HS-5 (cell line): ENCODE data around the gene GOLGA2.
A peak's percentile ranks its signal among the peaks of the same experiment; 100 is the strongest.
"Not testable (repeated sequence)": the region's sequence is repeated elsewhere in the genome, so short reads cannot be mapped to it uniquely, and the experiment has no call there.

Source experiments
- DNase-seq: peaks from one replicate; pipeline ENCODE4 v3.0.0-alpha.2; 2012; ENCODE audit warnings: low read depth

GOLGA2 gene

DNA sequence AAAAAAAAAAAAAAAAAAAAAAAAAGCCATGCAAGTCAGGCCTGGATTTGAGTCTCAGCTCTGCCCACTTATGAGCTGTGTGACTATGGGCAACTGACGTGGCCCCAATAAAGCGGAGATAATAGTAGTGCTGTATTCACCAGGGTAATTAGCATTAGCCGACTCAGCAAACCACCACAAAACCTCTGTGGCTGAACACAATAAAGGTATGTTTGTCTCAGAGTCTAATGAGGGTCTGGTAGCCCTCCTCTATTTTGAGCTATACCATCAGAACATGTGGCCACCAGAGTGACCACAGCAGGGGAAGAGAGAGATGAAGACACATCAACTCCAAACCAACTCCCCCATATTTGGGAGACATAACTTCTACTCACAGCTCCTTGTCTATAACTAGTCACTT, 16.2 kb upstream of the GOLGA2 start:
- DNase-seq = no peak

DNA sequence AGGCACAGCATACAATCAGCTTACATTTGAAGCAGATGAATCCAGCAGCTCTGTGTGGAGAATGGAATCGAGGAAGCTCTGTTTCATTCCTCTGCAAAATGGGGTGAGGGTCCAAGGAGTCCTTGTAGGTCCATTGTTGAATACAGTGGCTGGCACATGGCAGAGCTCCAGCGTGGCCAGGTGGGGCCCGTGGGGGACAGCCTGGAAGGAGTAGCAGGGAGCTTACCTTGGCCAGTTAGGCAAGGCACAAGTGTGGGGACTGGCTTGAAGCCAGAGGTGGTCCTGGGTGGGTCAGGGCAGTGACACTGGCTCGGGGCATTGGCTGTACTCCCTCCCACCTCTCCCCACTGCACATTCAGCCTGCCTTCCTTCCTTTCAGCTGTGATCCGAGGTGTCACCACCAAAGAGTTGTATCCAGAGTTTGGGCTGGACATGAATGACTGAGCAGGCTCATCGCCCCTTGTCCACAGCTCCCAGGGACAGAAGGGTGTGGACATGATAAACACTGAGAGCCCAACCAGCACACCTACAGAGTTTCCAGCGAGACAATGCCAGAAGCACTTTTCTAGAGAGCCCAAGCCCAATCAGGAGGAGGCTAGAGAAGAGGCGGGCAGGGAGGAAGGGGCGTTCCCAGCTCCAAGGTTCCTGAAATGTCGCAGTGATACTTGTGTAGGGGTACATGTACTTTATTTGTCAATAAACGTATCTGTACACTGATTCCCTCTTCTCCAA, 12.6 kb upstream of the GOLGA2 start:
- no peak for DNase-seq

- DNase-seq = no peak
Measured at GRCh38 chr9:128286440-128286839, 10.6 kb upstream of the GOLGA2 start.

DNA sequence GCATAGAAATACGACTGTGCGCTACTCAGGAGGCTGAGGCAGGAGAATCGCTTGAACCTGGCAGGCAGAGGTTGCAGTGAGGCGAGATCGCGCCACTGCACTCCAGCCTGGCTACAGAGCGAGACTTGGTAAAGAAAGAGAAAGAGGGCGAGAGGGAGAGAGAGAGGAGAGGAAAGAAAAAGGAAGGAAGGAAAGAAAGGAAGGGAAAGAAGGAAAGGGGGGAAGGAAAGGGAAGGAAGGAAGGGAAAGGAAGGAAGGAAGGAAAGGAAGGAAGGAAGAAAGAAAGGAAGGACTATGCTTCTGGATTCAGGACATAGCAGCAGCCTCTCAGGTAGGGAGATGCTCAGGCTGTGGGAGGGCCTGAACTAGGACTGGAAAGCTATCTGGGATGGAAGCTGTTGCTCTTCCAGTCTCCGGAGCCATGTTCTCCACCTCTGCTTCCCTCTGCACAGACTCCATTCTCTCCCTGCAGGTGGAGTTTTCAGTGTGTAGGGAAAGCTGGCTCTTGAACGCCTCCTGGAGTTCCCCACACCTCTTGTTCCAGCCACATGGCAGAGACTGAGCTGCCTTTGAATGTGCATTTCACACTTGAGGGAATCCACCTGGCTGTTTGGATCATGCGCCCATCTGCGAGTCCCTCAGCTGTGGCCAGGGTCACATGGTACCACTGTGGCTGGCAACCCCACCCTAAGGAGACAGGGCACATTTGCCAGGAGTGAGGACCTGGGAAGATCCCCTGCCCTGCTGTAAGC, 9.4 kb upstream of the GOLGA2 start:
- DNase-seq = no peak

DNA sequence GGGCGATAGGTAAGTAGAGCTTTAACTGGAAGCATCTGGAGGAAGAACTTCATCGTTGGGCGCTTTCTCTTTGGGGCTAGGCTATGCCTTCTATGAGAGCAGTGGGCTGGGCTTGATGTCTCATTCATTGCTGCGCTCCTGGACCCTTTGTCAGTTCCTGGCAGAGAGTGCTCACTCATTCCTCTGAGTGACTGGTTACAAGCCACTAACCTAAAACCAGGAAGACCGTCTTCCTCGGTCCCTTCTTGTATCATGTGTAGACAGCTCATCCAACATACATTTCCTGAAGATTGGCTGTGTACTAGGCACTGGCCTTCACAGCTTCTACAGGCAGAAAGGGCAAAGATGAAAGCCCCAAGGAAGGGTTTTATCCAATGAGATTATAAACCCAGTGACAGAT, 6.7 kb upstream of the GOLGA2 start:
- peak; percentile 82 for DNase-seq

DNA sequence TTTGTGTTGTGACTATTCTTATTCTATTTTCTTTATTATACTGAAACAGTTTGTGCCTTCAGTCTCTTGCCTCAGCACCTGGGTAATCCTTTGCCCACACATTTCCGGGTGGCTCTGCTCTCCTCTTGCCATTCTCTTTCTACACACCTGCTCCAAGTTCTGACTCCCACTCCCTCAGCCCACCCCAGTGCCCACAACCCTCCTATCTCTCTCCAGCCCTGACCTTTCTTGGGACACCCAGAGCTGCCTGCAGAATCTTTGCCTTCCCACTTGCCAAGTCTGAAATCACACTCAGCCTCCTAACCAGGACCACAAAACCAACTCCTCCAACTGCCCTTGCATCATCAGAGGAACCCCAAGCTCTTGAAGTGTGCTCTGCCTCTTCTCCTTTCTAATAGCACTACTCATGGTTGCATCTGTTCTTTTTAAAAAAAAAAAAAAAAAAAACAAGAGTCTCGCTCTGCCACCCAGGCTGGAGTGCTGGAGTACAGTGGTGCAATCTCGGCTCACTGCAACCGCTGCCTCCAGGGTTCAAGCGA, 4.3 kb upstream of the GOLGA2 start:
- no peak for DNase-seq

DNA sequence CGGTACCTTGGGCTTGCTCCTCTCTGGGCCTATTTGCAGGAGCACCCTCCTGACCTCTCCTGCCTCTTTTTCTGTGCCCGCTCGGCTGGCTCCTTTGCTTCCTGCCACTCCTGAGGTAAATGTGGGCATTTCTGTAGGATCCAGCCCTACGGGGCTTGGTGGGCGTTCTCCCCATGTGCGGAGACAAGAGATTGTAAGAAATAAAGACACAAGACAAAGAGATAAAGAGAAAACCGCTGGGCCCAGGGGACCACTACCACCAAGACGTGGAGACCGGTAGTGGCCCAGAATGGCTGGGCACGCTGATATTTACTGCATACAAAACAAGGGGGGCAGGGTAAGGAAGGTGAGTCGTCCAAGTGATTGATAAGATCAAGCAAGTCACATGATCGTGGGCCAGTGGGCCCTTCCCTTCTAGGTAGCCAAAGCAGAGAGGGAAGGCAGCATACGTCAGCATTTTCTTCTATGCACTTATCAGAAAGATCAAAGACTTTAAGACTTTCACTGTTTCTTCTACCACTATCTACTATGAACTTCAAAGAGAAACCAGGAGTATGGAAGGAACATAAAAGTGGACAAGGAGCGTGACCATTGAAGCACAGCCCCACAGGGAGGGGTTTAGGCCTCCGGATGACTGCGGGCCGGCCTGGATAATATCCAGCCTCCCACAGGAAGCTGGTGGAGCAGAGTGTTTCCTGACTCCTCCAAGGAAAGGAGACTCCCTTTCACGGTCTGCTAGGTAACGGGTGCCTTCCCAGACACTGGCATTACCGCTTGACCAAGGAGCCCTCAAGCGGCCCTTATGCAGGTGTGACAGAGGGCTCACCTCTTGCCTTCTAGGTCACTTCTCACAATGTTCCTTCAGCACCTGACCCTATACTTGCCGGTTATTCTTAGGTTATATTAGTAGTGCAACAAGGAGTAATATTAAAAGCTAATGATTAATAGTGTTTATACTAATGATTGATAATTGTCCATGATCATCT, 3.6 kb upstream of the GOLGA2 start:
- DNase-seq = not testable (repeated sequence)

- no peak for DNase-seq
Measured at GRCh38 chr9:128276574-128277270, 915 bp upstream of the GOLGA2 start.

DNA sequence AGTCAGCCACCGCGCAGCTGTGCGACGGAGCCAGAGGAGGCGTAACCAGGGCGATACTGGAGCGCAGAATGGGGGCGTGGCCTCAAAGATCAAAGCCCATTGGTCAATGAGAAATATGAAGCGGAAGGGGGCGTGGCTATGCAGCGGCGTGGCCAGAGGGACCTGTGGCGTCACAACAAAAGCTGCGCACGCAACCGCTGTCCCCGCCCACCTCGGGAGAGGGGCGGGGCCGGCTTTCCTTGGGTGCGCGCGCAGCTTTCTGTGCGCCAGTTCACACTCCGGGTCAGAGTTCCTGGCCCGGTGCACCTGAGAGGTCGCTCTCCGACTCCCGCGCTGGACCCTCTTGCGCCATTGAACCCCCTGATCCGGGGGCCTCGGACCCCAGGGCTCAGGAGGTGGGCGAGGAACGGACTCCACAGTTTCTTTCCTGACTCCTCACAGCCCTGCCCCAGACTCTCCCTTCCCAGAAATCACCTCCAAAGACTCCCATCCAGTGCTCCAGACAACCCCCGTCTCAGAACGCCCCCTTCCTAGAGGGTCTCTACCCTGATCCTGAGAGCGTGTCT, 284 bp upstream of the GOLGA2 start, which contains the start of gene SWI5:
TSS of gene SWI5 (plus strand) at position 269 of the 566 bp plus-strand sequence.
- DNase-seq = peak; percentile 99

GRCh38 chr9:128274245-128274644, 1.6 kb downstream of the GOLGA2 start:
- DNase-seq = no peak

DNA sequence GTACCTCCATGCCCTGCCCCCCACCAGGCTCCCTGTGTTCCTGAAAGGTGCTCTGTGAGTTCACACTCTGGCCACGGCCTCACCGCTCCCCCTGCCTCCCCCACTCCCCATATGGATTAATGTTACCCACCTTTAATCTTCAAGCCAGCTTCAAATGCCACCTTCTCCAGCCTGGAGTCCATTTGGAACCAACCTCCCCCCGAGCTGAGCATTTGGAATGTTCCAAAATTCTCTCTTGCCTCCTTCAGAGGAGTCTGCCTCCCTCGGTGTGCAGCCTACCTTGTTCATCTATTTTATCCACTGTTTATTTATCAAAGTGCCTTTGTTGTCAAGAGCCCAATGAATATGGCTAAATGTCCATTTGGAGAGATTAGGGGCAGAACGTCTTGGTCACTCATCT, 4.3 kb downstream of the GOLGA2 start:
- DNase-seq = no peak

DNA sequence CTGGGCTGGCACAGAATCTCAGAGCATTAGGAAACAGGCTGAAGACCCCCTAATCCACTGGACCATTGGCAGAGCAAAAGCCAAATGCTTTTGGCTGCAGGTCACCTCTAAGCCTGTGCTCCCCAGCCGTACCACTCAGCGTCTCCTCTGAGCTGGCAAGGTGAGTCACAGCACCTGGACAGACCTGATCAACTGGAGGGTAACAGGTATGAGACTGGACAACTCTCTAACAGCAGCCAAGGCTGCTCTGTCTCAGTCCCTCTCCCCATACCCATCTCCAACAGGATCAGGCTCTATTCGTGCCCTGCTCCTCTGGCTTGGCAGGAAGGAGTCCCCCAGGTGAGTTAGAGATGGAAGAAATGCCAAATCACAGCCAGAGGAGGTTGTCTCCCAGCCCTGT, 4.7 kb downstream of the GOLGA2 start:
- DNase-seq = no peak

- no peak for DNase-seq
Measured at GRCh38 chr9:128266868-128267590, 8.8 kb downstream of the GOLGA2 start.

- no peak for DNase-seq
Measured at GRCh38 chr9:128265348-128265847, 10.4 kb downstream of the GOLGA2 start.

DNA sequence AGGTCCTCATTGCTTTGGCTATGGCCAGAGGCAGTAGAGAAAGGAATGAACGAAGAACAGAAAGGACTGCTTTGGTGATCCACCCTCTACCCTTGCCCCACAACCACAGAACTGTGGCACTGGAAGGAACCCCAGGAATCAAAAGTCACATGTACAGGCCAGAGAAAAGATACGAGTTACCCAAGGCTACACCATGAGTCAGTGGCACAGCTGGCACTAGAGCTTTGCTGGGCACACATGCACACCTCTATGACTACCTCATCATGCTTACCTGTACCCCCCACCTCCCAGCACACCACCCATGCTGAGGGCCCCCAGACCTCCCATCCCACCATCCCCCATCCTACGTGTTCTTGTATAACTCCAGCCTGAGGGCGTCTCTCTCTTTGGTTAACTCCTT, 13.1 kb downstream of the GOLGA2 start:
- DNase-seq = no peak

DNA sequence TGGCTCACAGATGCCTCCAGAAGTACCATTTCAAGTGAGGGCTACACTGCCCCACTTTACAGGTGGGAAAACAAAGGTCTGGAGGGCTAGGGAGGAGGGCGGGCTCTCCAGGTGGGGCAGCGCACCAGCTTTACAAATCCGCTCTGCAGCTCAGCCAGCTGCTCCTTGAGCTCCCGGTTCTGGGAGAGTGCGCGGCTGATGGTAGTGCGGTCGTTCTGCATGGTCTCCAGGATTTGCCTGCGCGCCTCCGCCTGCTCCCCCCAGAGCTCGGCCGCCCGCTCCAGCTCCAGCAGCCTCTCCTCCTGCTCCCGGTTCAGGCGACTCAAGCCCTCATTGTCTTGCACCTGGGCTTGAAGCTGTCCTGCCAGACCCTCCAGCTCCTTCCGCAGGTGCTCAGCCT, 15.5 kb downstream of the GOLGA2 start:
- no peak for DNase-seq

GRCh38 chr9:128259156-128259555, 16.7 kb downstream of the GOLGA2 start:
- DNase-seq = no peak

DNA sequence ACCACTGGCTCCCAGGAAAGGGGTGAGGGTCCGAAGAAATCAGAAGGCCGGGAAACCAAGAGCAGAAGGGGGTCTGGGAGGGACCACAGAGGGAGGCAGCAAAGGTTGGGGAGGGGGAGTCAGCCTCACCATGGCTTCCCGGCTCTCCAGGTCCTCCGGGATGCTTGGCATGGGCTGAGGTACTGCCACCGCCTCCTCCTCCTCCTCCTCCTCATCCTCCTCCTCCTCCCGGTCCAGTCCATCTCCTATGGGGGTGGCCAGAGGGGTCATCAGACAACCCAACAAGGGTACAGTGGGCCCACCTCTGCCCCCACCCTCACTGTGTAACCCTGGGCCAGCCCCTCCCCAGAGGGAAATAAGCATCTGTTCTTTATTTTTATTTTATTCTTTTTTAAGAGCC, 17.5 kb downstream of the GOLGA2 start:
- no peak for DNase-seq

DNA sequence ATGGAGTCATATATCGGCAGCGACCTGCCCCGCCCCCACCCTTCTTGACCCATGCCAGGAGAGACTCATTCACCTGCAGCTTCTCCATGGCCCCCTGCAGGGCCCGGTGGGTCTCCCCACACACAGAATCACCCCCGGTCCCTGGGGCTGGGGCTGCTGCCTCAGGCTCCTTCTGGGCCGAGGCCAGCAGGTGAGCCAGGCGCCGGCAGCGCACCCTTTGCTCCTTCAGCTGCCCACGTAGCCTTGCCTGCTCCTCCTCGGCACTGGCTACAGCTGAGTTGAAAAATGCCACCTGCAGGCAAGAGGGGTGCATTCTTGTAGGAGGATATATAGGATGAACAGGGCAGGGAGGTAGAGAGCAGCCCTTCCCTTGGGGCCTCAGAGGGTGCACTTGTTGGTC, 17.9 kb downstream of the GOLGA2 start:
- no peak for DNase-seq
